HG03135 (cell line): Measurements from ENCODE around the gene ZBTB21.

Experiments used
- ATAC-seq: cut with Tn5 transposase; IDR thresholded peaks from one replicate; pipeline ENCODE4 v1.9.1; 2021; ENCODE audit warnings: mild to moderate bottlenecking, moderate library complexity; ENCODE audit not compliant: unreplicated experiment

ZBTB21 gene

DNA sequence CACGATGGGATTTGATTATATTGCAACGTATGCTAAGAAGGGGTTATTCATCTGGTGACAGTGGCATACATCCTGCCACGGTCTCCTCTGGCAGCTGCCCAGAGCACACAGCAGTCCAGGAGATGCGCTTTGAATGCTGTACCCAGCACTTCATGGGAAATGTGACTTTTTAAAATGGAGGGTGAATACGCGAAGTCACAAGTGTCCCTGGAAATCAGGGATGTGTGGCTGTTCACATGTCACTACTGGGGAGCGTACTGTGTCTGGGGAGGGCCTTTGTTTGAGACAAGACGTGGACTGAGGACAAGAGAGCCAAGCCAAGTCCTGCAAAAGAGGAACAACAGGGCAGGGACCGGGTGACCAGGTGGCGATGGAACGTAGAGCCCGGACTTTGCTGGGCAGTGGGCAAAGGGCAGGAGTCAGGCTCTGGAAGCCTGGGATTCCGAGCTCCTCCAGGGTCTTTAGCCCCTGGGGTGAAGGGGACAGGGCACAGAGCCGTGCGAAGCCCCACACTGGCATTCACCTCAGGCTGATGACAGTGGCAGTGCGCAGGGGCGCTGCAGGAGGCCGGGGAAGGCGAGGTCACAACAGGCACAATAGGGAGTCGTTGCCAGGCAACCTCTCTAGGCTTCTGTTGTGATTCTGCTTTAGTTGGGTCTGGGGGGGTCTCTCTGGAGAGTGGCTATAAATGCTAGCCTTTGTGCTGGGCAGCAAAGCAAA is 11.4 kb upstream of the ZBTB21 start:
- ATAC-seq = no peak

DNA sequence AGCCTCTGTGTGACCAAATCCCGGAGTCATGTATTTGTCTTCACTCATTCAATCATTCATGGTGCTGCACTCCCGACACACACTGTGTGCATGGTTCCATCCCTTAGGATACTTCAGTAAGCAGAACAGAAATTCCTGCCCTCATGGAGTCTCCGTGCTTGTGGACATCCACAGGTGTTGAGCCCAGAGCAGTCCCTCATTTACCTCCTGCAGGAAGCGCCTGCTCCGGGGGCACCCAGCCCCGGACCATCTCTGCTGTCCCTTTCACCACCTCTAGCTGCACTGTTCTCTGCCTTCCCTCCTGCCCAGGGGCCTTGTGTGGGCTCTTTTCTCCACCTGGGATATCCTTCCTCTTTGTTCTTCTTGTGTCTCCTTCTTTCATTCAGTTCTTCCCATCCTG is 9.5 kb upstream of the ZBTB21 start:
- ATAC-seq = no peak

DNA sequence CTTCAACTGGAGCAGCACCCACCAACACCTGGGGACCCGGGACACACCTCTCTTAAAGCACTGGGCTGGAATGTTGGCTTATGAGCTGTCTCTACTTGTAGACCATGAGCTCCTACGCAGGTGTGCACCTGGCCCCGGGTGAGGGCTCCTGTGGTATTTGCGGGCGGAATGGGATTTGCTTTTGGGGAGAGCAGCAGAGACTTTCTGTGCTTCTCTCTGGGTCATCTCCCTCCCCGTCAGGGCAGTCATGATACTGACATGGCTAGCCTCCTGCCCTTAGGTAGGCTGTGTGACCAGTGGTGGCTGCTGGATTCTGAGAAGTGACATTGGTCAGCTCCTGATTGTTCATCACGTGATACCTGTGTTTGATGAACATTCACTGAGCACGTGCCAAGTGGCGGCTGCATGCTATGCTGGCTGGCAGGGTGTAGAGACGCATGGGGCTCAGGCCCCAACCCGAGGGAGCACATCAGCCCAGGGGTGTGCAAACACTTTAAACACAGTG is 9.0 kb upstream of the ZBTB21 start:
- no peak for ATAC-seq

DNA sequence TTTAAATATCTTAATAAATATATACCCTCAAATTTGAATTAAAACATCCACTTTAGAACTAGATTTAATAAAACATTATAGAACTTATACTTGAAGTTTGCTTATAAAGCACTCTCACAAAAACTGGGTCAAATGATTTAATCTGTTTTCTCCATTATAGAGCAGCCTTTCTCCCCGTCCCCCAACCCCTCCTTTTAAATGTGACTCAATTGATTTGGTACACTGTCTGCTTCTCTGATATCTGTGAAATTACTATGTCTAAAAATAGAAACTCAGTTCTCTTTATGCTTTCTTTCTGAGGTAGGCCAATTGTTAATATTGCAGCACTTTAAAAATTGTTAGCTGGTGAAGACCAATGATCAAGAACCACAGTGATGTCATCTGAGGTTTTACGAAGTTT is 6.9 kb upstream of the ZBTB21 start:
- no peak for ATAC-seq

DNA sequence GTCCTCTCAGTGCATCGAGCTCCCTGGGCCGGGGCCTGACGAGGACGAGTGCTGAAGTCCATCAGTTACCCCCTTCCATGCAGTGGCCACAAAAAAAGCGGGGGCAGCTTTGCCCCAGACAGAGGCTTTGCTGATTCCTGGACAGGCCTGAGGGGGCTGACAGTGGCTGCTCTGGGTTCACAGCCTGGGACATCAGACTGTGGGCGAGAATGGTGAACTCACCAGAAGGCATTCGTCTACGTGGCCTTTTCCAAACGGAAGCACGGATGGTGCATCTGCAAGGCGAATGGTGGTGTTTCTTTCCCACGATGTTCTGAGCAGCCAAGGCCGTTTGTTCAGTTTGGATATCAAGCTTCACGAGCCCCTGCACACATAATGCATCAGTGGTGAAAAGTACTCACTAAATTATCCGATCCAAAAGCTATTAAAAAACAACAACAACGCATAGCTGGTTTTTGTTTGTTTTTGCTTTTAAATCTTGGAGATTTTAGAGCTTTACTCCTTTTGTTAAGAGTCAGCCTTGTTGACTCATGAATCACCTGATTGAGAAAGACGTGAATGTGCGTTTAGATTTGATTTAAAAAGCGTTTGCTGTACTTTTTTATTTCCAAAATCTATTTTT is 6.3 kb upstream of the ZBTB21 start:
- ATAC-seq = no peak

DNA sequence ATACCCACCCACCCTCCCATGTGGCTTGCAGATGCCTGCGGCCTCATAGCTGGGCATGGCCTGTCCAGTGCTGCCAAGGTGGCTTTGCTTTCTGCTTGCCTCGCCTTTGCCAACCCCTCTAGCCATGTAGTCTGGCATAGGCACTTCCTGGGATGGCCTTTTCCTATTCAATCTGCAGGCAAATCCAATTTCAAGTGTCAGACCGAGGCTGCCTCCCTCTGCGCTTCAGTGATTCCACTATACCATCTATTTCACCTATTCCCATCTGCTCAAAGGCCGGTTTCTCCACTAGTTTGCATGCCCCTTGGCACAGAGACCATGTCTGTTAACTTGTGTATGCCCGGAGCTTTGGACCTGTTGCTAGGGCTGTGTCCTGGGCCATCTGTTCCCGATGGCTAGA is 3.8 kb upstream of the ZBTB21 start:
- no peak for ATAC-seq

DNA sequence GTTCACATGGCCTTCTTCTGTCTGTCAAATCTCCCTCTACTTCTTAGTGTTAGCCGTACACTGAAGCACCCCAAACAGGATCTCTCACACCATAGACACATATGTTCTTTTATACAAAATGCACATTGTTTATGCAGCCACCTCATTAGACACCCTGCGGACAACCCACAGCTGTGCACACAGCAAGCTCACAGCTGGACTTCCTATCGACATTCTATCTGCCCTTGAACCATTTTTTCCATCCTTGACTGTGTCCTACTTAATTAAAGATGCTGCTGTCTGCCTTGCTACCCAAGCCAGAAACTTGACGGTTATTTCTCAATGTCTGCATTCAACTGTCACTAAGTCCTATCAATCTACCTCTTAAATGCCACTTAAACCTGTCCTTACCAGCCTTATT is 3.2 kb upstream of the ZBTB21 start:
- no peak for ATAC-seq

DNA sequence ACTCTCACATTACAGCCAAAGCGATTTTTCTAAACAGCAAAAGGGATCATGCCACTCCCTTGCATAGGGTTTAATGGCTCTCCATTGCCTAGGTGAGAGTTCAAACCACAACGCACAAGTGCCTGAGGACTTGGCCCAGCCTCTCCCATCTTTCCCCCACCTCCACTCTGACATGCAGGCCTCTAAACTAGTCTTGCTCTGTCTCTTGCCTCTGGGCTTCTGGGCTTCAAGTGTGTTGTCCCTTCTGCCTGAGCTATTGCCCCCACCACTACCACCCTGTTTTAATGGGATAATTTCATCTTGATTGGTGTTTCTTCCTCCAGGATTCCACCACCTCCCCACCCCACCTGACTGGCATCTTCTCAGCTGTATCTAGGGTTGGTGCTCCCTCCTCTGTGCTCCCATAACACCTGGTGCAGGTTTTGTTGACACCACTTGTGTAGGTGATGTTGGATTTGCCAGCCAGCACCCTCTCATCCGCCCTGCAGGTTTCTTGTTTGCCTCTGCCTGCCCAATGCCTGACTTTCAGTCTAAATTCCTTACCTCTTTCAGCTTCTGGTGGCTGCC is 2.7 kb upstream of the ZBTB21 start:
- no peak for ATAC-seq

DNA sequence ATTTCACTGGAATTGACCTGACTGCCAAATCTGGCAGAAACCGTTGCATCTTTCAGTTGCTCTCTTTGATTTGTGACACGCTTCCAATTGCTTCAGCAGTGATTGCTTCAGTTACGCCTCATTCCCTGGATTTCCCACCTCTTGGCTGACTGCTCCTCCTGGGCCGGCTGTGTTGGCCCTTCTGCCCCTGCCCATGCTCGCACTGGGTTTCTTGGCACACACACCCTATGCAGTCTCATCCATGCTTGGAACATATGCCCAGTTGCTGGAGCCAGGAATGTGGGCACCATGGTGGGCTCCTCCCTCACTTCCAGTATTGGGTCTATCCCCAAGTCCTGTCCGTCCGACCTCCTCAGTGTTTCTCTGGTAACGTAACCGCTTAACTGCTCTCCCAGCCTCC is 2.2 kb upstream of the ZBTB21 start:
- no peak for ATAC-seq

DNA sequence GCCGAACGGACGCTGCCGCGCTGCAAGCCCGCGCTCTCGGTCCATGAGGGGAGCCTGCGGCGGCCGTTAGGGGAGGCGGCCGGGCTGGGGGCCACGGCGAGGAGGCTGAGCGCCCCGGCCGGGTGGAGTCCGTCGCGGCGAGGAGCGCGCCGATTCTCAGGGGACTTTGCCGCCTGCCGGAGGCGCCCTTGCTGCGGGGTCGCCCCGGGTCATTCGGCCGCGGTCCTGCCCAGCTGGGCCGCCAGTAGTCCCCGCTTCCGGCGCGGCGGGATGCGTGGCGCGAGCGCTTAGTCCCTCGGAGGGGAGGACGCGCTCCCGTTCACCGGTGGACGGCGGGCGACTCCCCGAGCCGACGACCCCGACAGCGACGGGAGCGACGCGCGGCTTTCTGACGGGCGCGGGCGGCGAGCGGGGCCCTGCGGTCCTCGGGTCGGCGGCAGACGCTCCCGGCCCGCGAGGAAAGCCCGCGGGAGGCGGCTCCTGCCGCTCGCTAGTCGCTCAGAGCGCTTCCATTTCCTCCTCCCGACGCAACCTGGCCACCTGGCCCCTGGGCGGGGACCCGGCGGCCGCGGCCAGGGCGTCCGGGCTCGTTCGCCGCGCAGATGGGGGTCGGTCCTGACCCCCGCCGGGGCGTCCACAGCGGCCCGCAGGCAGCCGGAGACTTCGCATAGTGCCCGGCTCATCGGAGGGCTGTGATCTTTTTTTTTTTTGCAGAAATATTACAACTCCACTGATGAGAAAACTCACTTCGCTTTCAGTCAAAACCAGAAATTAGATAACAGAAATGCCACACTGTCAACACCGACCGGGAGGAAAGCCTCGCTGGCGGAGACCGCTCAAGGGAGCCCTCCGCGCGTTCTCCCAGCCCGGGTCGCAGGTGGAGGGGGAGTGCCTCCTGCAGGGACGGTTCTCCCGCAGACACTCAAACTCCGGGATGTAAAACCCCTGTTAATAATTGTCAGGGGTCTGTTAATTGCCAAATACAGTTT is 641 bp upstream of the ZBTB21 start:
- ATAC-seq = peak; percentile 24

DNA sequence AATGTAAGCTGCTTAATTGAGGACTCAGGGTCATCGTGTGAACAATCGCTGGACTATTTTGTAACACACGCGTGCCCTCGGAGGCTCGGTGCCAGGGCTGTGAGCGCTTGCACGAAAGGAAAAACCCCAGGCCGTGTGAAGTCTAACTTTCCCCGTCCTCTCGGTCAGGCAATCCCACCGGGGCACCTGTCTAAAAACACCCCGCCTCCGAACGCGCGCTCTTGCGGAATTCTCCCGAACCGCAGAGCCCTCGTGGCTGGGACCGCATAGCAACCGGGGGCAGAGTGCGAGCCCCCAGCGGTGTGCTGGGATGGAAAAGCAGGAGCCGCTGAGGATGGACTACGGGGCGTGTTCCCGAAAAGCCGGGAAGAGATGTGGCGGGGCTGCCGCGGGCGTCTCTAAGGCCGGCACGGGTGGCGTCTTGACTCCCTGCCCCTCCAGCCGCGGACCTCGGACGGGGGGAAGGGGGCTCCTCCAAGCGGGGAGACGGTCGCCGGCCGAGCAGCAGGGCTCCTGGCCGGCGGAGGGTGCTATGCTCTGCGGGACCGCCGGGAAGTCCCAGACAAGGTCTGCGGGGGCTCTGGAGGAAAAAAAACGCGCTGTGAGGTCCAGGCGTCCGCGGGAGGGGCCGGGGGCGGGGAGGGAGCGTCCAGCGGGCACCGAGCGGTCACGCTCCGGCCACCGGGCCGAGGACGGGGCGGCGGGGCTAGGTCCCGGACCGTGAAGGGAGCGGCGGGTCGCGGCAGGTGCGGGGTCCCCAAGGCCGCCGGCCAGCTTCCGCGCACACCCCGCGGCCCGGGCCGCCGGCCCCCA is 936 bp downstream of the ZBTB21 start:
- ATAC-seq = peak; percentile 22

DNA sequence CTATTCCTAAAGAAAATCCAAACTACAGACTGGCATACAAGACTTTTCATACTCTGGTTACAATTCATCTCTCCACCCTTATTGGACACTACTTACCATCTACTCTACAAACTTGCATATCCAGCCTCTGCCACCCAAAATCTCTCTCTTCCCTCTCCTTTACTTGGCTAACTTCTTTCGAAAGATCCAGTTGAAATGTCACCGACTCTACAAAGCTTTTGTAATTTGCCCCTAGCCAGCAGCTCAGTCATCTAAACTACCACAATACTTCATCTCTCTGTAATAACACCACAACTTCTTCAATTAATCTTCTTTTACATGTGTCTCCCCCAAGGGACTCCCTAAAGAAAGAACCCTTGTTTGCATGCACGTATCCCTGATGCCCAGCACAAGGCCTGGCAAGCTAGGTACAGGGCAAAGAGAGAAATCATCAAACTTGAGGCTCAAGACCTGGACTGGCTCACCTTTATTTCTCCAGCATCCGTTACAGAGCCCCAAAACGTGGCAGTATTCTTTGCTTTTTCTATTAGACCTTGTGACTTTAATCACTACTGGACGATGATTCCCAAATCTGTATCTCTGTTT is 2.7 kb downstream of the ZBTB21 start:
- ATAC-seq = no peak

DNA sequence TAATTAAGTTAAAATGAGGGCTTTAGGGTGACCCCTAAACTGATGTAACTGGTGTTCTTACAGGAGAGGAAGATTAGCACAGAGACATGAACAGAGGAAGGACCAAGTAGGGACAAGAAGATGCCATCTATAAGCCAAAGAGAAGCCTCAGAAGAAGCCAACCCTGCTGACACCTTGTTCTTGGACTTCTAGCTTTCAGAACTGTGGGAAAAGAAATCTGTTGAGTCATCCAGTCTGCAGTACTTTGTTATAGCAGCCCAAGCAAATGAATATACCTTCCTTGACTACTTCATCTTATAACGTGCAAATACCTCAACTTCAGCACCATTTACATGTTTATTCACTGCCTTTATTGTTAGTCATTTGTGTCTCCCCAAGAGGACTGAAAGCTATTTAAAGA is 3.4 kb downstream of the ZBTB21 start:
- no peak for ATAC-seq

DNA sequence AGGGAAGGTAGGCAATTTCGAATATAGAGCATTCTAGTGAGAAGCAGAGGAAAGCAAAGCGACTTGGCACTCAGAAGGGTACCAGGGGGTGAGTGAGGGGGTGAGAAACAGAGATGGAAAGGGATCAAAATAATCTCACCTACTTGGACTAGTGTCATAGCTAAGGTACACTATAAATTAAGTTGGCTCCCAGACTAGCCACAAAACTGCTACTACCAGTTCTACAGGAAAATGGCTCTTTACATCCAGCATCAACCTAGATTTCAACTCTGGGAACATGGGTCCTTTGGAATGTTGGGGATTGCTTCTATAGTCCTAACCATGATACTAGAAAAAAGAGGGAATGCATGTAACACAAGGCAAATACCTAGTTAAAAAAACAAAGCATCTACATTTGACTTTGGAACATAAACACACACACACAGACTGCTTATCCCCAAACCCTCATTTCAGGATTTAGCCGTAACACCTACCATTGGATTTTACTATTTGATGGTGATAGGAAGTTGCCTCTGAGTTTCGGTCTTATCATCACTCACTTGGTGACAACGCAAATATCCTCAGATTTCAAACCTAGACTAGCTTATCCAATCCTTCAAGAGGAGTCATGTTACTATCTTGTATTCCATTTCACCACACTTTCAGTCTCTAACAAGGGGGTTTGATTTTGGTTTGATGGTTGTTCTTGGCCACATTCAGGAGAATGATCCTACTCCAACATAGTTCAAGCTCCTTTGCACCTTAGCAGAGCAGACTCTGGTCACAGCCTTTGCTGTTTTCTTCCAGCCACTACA is 5.6 kb downstream of the ZBTB21 start:
- ATAC-seq = no peak

DNA sequence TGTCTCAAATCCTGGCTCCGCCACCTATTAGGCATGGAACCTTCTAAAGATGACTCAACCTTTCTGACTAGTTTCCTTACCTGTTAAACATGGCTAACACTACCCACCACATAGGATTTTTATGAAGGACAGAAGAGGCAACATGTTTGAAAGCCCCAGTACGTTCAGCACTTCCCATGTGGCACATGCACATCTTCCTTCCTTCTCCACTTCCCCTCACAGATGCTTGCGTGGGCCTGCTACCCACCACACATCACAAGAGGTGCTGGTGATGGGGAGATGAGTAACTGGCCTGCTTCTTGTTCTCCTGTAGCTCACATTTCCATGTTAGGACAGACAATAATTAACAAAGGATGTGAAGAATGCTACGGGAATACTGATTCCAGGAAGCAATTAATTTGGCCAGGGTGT is 7.1 kb downstream of the ZBTB21 start:
- ATAC-seq = no peak

DNA sequence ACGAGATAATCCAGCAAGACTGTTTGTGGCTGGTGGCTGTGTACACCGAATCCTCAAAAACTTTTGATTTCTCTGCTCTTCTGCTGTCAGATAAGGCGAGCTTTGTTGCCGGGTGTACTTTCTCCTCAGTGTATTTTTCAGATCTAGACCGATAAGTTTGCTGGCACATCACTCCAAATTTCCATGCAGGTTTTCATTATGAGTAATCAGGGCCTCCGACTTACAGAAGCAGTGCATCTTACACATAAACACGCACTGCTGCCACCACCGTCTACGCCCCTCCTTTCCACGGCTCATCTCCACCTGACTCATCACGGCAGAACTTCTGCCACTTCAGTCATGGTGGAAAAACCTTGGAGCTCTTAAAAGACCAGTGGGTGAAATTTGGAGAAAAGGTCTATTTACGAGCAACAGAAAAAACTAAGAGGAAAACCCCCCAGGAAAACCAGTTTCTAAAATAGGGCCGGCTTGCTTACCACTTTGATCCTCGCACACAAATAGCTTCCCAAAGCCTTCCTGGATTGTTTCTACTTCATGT is 7.7 kb downstream of the ZBTB21 start:
- ATAC-seq = peak; percentile 57

DNA sequence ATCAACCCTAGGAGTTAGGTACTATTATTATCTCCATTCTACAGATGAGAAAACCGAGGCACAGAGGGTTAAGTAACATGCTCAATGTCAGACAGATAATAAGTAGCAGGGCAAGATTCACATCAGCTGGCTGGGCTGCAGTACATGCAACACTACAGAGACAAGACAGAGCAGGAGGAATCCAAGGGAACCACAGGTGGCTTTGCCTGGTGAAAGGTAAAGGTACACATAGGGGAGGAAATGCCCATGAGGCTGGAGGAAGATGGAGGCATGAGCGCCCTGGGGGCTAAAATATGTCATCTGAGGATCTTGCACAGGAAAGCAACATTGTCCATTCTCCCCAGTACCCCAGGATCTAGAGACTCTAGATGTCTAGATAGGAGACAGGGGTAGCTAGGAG is 8.4 kb downstream of the ZBTB21 start:
- ATAC-seq = no peak

DNA sequence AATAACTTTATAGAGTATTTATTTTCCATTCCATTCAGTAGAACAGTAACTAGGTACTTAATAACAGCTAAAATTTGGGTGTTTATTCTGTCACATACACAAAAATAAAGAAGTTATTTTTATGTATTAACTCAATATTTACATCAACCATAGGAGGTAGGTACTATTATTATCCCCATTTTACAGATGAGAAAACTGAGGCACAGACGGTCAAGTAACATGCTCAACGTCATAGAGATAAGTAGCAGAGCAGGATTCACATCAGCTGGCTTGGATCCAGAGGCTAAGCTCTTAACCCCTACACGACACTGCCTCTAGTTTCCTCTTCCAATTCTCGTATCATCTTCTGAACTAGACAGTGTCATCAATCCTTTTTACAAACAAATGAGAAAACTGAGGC is 9.3 kb downstream of the ZBTB21 start:
- ATAC-seq = no peak

DNA sequence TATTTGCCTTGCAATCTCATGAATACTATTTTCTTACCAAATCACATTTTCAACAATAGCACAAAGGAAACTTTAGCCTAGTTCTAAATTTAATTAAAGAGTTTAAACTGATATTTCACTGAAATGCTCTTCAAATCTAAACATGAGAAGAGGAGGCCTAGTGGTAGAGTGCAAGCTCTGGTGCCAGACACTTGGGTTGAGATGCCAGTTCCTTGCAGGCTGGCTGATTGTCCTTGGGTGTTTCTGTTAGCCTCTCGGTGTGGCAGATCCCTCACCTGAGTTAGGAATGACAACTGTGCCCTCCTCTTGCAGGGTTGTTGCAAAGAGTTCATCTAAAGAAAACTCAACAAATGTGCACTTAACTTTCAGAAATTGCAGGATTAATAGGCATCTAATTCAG is 12.5 kb downstream of the ZBTB21 start:
- ATAC-seq = no peak
